Smooth muscle cell (in vitro differentiated cells): ENCODE data around the gene PHLPP1. TPM values are rescaled to one million over a fixed set of nuclear protein-coding genes. Genes with fewer than 3 reads are reported as not detected.

ENCODE experiments used
- DNase-seq: peaks from one replicate; lab custom pipeline; 2025; ENCODE audit not compliant: unreplicated experiment; lab: John Stamatoyannopoulos, UW
- H2AFZ ChIP-seq: fragments of 200-600 bp; sonication (generic); 2 replicates; pipeline ENCODE4 v1.6.0; 2016; ENCODE audit warnings: antibody characterized with exemption, low read depth, mild to moderate bottlenecking
- H3F3A ChIP-seq: fragments of 200-600 bp; sonication (generic); 2 replicates; pipeline ENCODE4 v1.6.0; 2017; ENCODE audit warnings: antibody characterized with exemption, low read depth
- H3K27ac ChIP-seq: fragments of 200-600 bp; sonication (generic); 2 replicates; pipeline ENCODE4 v1.5.1; 2016; ENCODE audit warnings: low read depth, mild to moderate bottlenecking
- H3K27me3 ChIP-seq: fragments of 200-600 bp; sonication (generic); 2 replicates; pipeline ENCODE4 v1.6.1; 2016; ENCODE audit warnings: low read depth, mild to moderate bottlenecking
- H3K36me3 ChIP-seq: fragments of 200-600 bp; sonication (generic); 2 replicates; pipeline ENCODE4 v1.5.1; 2016; ENCODE audit warnings: low read depth
- H3K4me1 ChIP-seq: fragments of 200-600 bp; sonication (generic); 2 replicates; pipeline ENCODE4 v1.5.1; 2016; ENCODE audit warnings: low read depth
- H3K4me2 ChIP-seq: fragments of 200-600 bp; sonication (generic); 2 replicates; pipeline ENCODE4 v1.6.0; 2016; ENCODE audit warnings: mild to moderate bottlenecking
- H3K4me3 ChIP-seq: fragments of 200-600 bp; sonication (generic); 2 replicates; pipeline ENCODE4 v1.5.1; 2016; ENCODE audit warnings: mild to moderate bottlenecking
- H3K79me2 ChIP-seq: fragments of 200-600 bp; sonication (generic); 2 replicates; pipeline ENCODE4 v1.6.0; 2016; ENCODE audit warnings: low read depth, mild to moderate bottlenecking
- H3K9ac ChIP-seq: fragments of 200-600 bp; sonication (generic); 2 replicates; pipeline ENCODE4 v1.6.0; 2016; ENCODE audit warnings: low read depth
- H3K9me3 ChIP-seq: fragments of 200-600 bp; sonication (generic); replicated peaks from 2 replicates; pipeline ENCODE4 v1.5.1; 2016; ENCODE audit warnings: low read depth
- H4K20me1 ChIP-seq: fragments of 200-600 bp; sonication (generic); 2 replicates; pipeline ENCODE4 v1.6.0; 2016; ENCODE audit warnings: low read depth
- WGBS: methylation state at CpG from one replicate; pipeline ENCODE4 v1.1.7; 2016; ENCODE audit warnings: low lambda C conversion rate; 5-methylcytosine and 5-hydroxymethylcytosine counted together
- polyA plus RNA-seq: library from polyadenylated mRNA; unstranded; fragments of >200 nt; fragmentation: Nextera tagmentation; extraction: Ambion mirVana; gene quantifications from 2 replicates; pipeline ENCODE4 v1.2.1, GENCODE V29; 2016
- total RNA-seq: library from RNA; depleted of rRNA; stranded (reverse); fragments of >200 nt; gene quantifications from 2 replicates; pipeline ENCODE4 v1.2.3, GENCODE V29; 2014
- TF ChIP-seq, protein P1 (sequence below): fragments of 200-600 bp; sonication (generic); IDR thresholded peaks from 2 replicates; pipeline ENCODE4 v1.5.1; 2017; ENCODE audit warnings: borderline replicate concordance, mild to moderate bottlenecking, antibody characterized with exemption; ENCODE audit not compliant: insufficient read depth, poor library complexity, severe bottlenecking

The PHLPP1 gene
- total and polyA plus RNA-seq, 2 experiments from 2014 or later, result 1.1 to 4.3 TPM

DNA sequence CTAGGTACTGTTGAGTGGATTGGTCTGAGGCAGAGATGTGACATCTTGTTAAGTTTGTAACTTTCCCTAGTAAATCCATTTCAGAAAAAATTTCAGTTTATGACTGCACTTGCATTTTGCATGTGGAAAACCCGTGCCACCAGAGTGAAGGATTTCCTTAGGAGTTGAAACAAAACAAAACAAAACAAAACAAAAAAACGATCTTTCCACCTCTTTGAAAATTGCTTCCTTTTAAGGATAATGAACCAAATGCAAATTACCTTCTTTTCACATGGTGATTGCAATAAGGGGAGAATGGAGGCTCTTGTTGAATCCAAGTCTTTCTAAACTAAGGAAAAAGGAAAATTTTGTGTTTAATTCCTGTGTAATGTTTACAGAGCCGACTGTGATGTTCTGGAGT lies 43.2 kb downstream of the PHLPP1 start:
- no peak overlapping the region for H3K4me2 ChIP-seq
- WGBS, result 33% methylated on average over 3 of the region's 3 CpGs
- TF ChIP-seq, protein P1, sequence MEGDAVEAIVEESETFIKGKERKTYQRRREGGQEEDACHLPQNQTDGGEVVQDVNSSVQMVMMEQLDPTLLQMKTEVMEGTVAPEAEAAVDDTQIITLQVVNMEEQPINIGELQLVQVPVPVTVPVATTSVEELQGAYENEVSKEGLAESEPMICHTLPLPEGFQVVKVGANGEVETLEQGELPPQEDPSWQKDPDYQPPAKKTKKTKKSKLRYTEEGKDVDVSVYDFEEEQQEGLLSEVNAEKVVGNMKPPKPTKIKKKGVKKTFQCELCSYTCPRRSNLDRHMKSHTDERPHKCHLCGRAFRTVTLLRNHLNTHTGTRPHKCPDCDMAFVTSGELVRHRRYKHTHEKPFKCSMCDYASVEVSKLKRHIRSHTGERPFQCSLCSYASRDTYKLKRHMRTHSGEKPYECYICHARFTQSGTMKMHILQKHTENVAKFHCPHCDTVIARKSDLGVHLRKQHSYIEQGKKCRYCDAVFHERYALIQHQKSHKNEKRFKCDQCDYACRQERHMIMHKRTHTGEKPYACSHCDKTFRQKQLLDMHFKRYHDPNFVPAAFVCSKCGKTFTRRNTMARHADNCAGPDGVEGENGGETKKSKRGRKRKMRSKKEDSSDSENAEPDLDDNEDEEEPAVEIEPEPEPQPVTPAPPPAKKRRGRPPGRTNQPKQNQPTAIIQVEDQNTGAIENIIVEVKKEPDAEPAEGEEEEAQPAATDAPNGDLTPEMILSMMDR, result no peak
- H3K27ac ChIP-seq, result no peak overlapping the region
- no peaks in the 10 kb centered on the region for H3K9me3 ChIP-seq
- peaks cover 2% of the 10 kb centered on the region for H3F3A ChIP-seq
- H3K27me3 ChIP-seq, result no peaks in the 10 kb centered on the region
- no peaks in the 10 kb centered on the region for H3K36me3 ChIP-seq
- no peaks in the 10 kb centered on the region for H4K20me1 ChIP-seq
- no peak for DNase-seq
- no peak overlapping the region for H3K9ac ChIP-seq
- no peak overlapping the region for H3K4me3 ChIP-seq
- peaks cover 33% of the 10 kb centered on the region for H3K4me1 ChIP-seq
- H3K79me2 ChIP-seq, result peaks cover 56% of the 10 kb centered on the region
- no peak overlapping the region for H2AFZ ChIP-seq

DNA sequence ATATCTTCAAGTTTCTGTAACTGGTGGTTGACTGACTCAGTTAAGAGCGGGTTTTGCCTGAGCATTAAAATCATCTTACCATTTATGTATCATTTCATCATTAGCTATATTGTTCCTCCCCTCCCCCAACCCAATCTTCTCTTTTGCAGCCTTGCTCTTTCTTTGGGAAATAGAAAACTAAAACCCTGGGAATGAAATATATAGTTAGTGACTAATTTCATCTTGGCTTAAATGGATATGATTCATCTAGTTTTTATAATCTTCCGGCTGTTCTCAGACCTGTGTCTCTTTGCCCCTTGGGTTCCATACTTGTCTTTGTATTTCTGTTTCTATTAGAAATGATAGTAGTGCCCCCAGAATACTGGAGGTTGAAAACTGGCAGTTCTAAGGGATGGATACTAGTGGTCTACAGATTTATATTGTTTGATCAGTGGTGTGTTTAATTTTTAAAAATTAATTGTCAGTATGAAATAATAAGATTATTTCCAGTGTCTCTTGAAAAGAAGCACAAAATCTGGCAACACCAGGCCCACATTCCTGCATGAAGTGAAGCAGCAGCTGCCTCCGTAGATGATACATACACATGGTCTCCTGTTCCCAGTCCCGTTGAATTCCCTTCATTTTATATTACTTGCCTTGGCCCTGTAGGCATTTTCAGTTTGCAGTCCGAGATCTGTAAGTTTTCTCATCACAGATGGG lies 44.5 kb downstream of the PHLPP1 start:
- Histone ChIP-seq H3K36me3 (no peaks in the 10 kb centered on the region), H3K79me2 (peaks cover 52% of the 10 kb centered on the region), H3K27ac (no peak overlapping the region), H3K4me3 (no peak overlapping the region), H3K4me2 (peak overlapping the region; percentile 56), H3K4me1 (peaks cover 30% of the 10 kb centered on the region), H3F3A (peaks cover 2% of the 10 kb centered on the region), H4K20me1 (no peaks in the 10 kb centered on the region), H3K9me3 (no peaks in the 10 kb centered on the region), H3K9ac (no peak overlapping the region), H2AFZ (no peak overlapping the region), H3K27me3 (no peaks in the 10 kb centered on the region)
- TF ChIP-seq, protein P1, result no peak
- WGBS, result 52% methylated on average over 5 of the region's 5 CpGs
- no peak for DNase-seq

DNA sequence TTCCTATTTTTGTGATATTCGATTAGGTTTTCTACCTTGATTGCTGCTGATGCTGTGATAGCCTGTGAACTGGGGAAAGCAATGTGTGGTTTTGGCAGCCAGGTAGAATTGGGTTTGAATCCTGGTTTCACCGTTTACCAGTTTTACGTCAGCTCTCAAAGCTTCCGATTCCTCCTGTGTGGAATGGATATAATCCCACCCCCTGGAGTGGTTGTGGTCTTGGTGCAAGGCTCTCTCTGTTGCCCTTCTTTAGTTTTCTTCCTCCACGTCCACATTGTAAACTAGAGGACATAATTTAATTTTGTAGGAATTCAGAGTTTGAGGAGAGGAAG lies 45.0 kb downstream of the PHLPP1 start:
- Histone ChIP-seq H3K4me3 (no peak overlapping the region), H3K79me2 (peaks cover 53% of the 10 kb centered on the region), H2AFZ (no peak overlapping the region), H3K4me2 (peak overlapping the region; percentile 56), H3K4me1 (peaks cover 30% of the 10 kb centered on the region), H3K27me3 (no peaks in the 10 kb centered on the region), H3K9me3 (no peaks in the 10 kb centered on the region), H3K36me3 (no peaks in the 10 kb centered on the region), H3K9ac (no peak overlapping the region), H3F3A (peaks cover 2% of the 10 kb centered on the region), H4K20me1 (no peaks in the 10 kb centered on the region), H3K27ac (no peak overlapping the region)
- TF ChIP-seq, protein P1, result no peak
- DNase-seq, result no peak
- WGBS, result 53% methylated on average over 5 of the region's 5 CpGs

DNA sequence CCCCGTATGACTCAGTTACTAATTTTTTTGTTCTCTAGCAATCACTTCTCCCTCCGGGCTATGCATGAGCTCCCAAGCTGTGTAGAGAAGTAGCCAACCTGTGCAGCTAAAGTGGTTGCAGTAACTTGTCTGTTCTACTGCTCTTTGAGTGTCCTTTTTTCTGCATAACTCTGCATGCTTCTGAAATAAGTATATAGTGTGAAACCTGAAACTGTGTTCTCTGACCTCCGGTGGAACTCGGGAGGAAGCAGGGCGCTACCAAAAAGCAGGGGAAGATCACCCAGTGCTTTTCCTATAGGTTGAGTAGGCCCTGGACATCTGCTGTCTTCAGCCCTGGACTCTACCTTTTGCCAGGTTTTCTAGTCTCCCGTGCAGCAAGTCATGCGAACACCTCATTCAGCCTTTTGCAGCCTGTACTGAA lies 47.8 kb downstream of the PHLPP1 start:
- H3K27me3 ChIP-seq, result no peaks in the 10 kb centered on the region
- H3K9me3 ChIP-seq, result no peaks in the 10 kb centered on the region
- no peak overlapping the region for H3K4me3 ChIP-seq
- H3F3A ChIP-seq, result no peaks in the 10 kb centered on the region
- no peak overlapping the region for H2AFZ ChIP-seq
- H3K27ac ChIP-seq, result no peak overlapping the region
- peaks cover 29% of the 10 kb centered on the region for H3K4me1 ChIP-seq
- no peak overlapping the region for H3K4me2 ChIP-seq
- H3K79me2 ChIP-seq, result peaks cover 49% of the 10 kb centered on the region
- no peaks in the 10 kb centered on the region for H3K36me3 ChIP-seq
- TF ChIP-seq, protein P1, result no peak
- DNase-seq, result no peak
- no peaks in the 10 kb centered on the region for H4K20me1 ChIP-seq
- H3K9ac ChIP-seq, result no peak overlapping the region
- WGBS, result 76% methylated on average over 7 of the region's 7 CpGs
